Calu3 (cell line): ENCODE data around the gene PODXL2. TPM values are rescaled to one million over a fixed set of nuclear protein-coding genes. Genes with fewer than 3 reads are reported as not detected.

Source experiments
- BruUV-seq: library from RNA; stranded (reverse); fragments of 400-500 nt; replicated peaks from 2 replicates; lab custom pipeline; 2021; lab: Mats Ljungman, UMichigan
- CTCF ChIA-PET: fragments of 300-600 bp; sonication (Branson Sonifier 250); formaldehyde crosslinking; loops from one replicate; lab custom pipeline; 2022; ENCODE audit warnings: antibody characterized with exemption; lab: Charles Lee
- DNase-seq: peaks from one replicate; pipeline ENCODE4 v3.0.0; 2022
- H3K27ac Mint-ChIP-seq: one replicate; pipeline ENCODE4 v1.8.0; 2022; ENCODE audit warnings: mixed read lengths; ENCODE audit not compliant: unreplicated experiment
- H3K27me3 Mint-ChIP-seq: one replicate; pipeline ENCODE4 v1.8.0; 2022; ENCODE audit warnings: mixed read lengths; ENCODE audit not compliant: unreplicated experiment
- H3K36me3 Mint-ChIP-seq: one replicate; pipeline ENCODE4 v1.8.0; 2022; ENCODE audit warnings: mild to moderate bottlenecking, moderate library complexity, mixed read lengths; ENCODE audit not compliant: insufficient read depth, unreplicated experiment
- H3K4me1 Mint-ChIP-seq: one replicate; pipeline ENCODE4 v1.8.0; 2022; ENCODE audit warnings: mild to moderate bottlenecking, low read depth, mixed read lengths; ENCODE audit not compliant: unreplicated experiment
- H3K4me3 Mint-ChIP-seq: one replicate; pipeline ENCODE4 v1.8.0; 2022; ENCODE audit warnings: mild to moderate bottlenecking, low read depth, moderate library complexity, mixed read lengths; ENCODE audit not compliant: unreplicated experiment
- H3K9me3 Mint-ChIP-seq: one replicate; pipeline ENCODE4 v1.8.0; 2022; ENCODE audit warnings: low read depth, mixed read lengths; ENCODE audit not compliant: unreplicated experiment
- intact Hi-C: fragments of 100-400 bp; cut with micrococcal nuclease; formaldehyde crosslinking; loops from one replicate; pipeline ENCODE4 v1.10.0; 2022; ENCODE audit not compliant: unreplicated experiment
- total RNA-seq: library from RNA; stranded (reverse); gene quantifications from 2 replicates; pipeline ENCODE4 v1.2.3, GENCODE V29; 2022
- TF ChIP-seq, protein P1 (sequence below): fragments of 200-600 bp; IDR thresholded peaks from one replicate; pipeline ENCODE4 v1.8.0; 2022; ENCODE audit warnings: antibody characterized with exemption; ENCODE audit not compliant: unreplicated experiment

Gene PODXL2
- total RNA-seq, 1 experiment from 2014 or later = 36.1 TPM

DNA sequence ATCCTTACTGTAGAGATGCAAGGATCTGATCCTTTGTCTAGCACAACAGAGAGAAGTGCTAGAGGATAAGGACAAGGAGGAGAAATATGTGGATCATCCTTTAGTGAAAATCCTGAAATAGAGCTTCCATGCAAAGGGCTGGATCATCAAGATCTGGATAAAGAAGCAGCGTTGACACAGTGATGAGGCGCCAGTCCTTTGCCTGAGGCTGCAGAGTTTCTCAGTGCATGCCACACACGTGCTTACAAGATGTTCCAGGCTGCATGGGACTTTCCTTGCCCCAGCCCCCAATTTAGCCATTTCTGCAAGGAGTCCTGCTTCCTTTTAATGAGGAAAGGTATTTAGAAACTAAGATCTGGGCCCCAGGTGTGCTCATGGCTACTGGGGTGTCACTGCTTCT is 36.6 kb downstream of the PODXL2 start:
- Mint-ChIP-seq H3K4me1 (no peaks in the 10 kb centered on the region), H3K27me3 (no peaks in the 10 kb centered on the region), H3K4me3 (no peak overlapping the region), H3K36me3 (peaks cover 3% of the 10 kb centered on the region), H3K27ac (no peak overlapping the region), H3K9me3 (no peaks in the 10 kb centered on the region)
- DNase-seq = no peak
- no TSS peak for BruUV-seq
- CTCF ChIA-PET = no interaction called here
- TF ChIP-seq, protein P1, sequence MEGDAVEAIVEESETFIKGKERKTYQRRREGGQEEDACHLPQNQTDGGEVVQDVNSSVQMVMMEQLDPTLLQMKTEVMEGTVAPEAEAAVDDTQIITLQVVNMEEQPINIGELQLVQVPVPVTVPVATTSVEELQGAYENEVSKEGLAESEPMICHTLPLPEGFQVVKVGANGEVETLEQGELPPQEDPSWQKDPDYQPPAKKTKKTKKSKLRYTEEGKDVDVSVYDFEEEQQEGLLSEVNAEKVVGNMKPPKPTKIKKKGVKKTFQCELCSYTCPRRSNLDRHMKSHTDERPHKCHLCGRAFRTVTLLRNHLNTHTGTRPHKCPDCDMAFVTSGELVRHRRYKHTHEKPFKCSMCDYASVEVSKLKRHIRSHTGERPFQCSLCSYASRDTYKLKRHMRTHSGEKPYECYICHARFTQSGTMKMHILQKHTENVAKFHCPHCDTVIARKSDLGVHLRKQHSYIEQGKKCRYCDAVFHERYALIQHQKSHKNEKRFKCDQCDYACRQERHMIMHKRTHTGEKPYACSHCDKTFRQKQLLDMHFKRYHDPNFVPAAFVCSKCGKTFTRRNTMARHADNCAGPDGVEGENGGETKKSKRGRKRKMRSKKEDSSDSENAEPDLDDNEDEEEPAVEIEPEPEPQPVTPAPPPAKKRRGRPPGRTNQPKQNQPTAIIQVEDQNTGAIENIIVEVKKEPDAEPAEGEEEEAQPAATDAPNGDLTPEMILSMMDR = no peak
- intact Hi-C loops = no loop called here

DNA sequence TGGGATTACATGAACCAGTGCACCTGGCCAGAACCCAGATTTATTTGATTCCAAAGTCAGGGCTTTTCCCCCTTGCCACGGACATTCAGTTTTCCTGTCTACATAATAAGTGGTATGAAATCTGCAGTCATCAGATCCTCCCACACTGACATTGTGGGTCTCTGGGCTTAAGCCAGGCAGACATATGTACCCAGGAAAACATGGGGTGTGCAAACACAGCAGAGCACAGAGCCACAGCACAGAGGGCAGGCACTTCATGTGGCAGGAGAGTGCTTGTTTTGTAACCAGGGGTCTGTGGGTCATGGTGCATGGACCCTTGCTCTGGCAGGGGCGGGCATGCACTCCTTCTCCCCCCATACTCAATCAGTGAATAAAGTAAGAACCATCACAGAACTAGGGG is 37.7 kb downstream of the PODXL2 start:
- no peak overlapping the region for H3K27ac Mint-ChIP-seq
- CTCF ChIA-PET = no interaction called here
- no peak for DNase-seq
- H3K4me3 Mint-ChIP-seq = no peak overlapping the region
- TF ChIP-seq, protein P1 = no peak
- BruUV-seq = no TSS peak
- H3K4me1 Mint-ChIP-seq = no peaks in the 10 kb centered on the region
- peaks cover 14% of the 10 kb centered on the region for H3K36me3 Mint-ChIP-seq
- intact Hi-C loops = no loop called here
- no peaks in the 10 kb centered on the region for H3K27me3 Mint-ChIP-seq
- no peaks in the 10 kb centered on the region for H3K9me3 Mint-ChIP-seq

DNA sequence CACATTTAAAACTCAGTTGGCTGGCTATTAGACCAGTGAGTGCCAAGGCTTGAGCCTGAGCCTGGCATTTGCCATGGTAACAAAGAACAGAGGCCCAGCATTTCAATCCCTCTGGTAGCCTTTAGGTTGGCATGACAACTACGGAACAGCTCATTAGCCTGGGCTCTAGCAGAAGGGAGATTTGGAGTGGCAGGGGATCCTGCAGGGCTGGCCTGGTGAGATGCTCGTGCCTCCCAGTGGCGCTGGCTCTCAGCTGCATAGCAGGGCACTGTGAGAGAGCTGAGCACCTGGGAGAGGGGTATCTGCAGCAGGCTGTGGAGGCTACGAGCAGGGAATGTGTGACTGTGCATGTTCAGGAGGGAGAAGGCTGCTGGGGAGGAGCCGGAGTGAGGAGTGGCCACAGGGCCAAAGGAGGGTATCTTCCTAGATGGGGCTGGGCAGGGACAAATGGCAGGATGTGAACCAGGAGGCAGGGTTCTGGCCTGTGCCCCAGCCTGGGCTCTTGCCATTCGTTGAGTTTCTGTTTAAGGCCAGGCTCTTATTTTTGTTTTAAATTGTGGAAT is 38.2 kb downstream of the PODXL2 start:
- Mint-ChIP-seq H3K27me3 (no peaks in the 10 kb centered on the region), H3K9me3 (no peaks in the 10 kb centered on the region), H3K4me3 (no peak overlapping the region), H3K27ac (no peak overlapping the region), H3K36me3 (peaks cover 19% of the 10 kb centered on the region), H3K4me1 (no peaks in the 10 kb centered on the region)
- intact Hi-C loops = no loop called here
- CTCF ChIA-PET = no interaction called here
- no peak for DNase-seq
- BruUV-seq = no TSS peak
- TF ChIP-seq, protein P1 = no peak

DNA sequence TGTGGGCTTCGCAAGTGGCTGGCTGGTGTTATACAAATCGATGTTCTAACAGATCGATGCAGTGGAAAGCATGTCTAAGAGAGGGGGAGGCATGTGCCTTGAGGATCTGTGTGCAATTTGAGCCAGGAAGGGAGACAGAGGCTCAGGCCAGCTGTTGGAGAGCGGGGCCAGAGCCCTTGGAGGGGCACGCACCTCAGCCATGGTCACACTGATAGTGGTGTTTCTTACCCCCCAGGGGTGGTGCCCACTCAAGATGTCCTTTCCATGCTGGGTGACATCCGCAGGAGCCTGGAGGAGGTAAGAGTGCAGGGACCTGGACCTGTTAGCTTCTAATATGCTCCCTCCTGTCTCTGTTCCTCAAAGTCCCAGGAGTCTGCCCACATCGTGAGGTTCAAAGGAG is 39.9 kb downstream of the PODXL2 start:
- Mint-ChIP-seq H3K9me3 (no peaks in the 10 kb centered on the region), H3K4me1 (peaks cover 7% of the 10 kb centered on the region), H3K4me3 (no peak overlapping the region), H3K27me3 (no peaks in the 10 kb centered on the region), H3K27ac (peak overlapping the region; percentile 24), H3K36me3 (peaks cover 36% of the 10 kb centered on the region)
- TF ChIP-seq, protein P1 = no peak
- intact Hi-C loops = no loop called here
- CTCF ChIA-PET = interaction anchor here (0.6 kb wide), 1 partner anchor 71 kb away, joined by 3 read pairs; the partner anchor contains the start of gene MCM2
- no peak for DNase-seq
- BruUV-seq = no TSS peak
